Measurements from ENCODE around the gene RFNG.

DNA sequence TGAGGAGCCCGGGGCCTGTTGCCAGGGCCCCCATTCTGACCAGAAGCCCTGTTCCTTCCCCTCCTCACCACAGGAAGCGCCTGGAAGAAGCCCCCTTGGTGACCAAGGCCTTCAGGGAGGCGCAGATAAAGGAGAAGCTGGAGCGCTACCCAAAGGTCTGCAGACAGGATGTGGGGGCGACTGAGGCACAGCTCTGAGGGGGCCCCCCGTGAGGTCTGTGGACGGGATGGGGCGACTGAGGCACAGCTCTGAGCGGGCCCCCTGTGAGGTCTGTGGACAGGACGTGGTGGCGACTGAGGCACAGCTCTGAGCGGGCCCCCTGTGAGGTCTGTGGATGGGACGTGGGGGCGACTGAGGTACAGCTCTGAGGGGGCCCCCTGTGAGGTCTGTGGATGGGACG is 42.2 kb downstream of the RFNG start:
- TF ChIP-seq, protein P1, sequence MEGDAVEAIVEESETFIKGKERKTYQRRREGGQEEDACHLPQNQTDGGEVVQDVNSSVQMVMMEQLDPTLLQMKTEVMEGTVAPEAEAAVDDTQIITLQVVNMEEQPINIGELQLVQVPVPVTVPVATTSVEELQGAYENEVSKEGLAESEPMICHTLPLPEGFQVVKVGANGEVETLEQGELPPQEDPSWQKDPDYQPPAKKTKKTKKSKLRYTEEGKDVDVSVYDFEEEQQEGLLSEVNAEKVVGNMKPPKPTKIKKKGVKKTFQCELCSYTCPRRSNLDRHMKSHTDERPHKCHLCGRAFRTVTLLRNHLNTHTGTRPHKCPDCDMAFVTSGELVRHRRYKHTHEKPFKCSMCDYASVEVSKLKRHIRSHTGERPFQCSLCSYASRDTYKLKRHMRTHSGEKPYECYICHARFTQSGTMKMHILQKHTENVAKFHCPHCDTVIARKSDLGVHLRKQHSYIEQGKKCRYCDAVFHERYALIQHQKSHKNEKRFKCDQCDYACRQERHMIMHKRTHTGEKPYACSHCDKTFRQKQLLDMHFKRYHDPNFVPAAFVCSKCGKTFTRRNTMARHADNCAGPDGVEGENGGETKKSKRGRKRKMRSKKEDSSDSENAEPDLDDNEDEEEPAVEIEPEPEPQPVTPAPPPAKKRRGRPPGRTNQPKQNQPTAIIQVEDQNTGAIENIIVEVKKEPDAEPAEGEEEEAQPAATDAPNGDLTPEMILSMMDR (IDR thresholded peaks at IDR 0.05; ENCODE audit: insufficient read depth, low read depth, low read length): no peak
- TF ChIP-seq EZH2 (IDR thresholded peaks at IDR 0.05; ENCODE audit: insufficient read depth, low read length): no peak
